Renal cortex interstitium (tissue), 11 donors: ENCODE measurements around the gene CDC42BPA. TPM values are rescaled to one million over a fixed set of nuclear protein-coding genes. Genes with fewer than 3 reads are reported as not detected.
A peak's percentile ranks its signal among the peaks of the same experiment; 100 is the strongest.

Source experiments
- DNase-seq, 11 donors: peaks; one replicate each; pipeline ENCODE4 v3.0.0-alpha.2; 2013; ENCODE audit warnings: low read depth in 9 of 11, low spot score in 4 of 11; ENCODE audit errors: extremely low read depth in 1 of 11
- polyA plus RNA-seq, 3 donors: library from polyadenylated mRNA; unstranded; fragments of 120-200 nt; gene quantifications; one replicate each; pipeline ENCODE4 v1.2.1, GENCODE V29; 2013; ENCODE audit not compliant: insufficient read length in 3 of 3

CDC42BPA gene
- polyA plus RNA-seq, 3 donors: 38.6 to 41.9 (median 40.5) TPM

GRCh38 chr1:226980565-226981385 lies 337.5 kb downstream of the CDC42BPA start:
- no peak for DNase-seq

DNA sequence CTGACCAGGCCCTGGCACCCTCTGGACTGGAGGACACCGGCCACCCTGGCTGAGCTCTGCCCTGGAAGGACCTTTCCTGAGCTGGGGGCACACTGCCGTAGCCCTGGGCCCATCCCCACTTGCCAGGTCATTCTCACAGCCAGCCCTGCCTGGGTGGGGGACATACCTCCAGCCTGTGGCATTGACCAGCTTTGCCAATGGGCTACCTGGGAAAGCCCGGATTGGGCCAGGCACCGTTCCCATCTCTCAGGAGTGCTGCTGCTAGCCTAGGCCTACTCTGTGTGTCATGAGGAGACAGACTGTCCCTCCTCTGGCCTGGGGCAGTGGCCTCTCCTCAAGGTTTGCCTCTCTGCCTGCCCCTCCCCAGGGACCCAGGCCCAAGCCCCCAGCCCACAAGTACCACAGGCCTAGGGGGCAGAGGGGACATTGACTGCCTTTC lies 338.2 kb downstream of the CDC42BPA start:
- DNase-seq: no peak

GRCh38 chr1:226979517-226980121 lies 338.7 kb downstream of the CDC42BPA start:
- no peak for DNase-seq

DNA sequence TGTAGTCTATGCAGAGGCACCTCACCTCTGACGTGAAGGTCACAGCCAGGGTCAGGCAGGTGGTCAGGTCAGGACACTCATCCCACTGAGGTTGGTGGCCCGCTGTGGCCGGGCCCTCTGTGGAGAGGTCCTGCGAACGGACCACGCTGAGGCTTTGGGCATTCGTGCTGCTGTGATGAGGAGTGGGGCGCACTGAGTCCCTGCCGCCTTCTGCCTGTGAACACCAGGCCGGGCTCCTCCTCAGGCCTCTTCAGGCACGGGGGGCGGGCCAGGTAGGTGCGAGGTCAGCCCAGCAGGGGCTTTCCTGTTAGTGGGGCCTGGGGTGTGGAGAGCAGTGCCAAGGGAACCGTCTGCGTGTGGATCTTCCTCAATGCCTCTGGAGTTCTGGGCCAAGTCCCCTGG lies 339.2 kb downstream of the CDC42BPA start:
- DNase-seq: no peak

DNA sequence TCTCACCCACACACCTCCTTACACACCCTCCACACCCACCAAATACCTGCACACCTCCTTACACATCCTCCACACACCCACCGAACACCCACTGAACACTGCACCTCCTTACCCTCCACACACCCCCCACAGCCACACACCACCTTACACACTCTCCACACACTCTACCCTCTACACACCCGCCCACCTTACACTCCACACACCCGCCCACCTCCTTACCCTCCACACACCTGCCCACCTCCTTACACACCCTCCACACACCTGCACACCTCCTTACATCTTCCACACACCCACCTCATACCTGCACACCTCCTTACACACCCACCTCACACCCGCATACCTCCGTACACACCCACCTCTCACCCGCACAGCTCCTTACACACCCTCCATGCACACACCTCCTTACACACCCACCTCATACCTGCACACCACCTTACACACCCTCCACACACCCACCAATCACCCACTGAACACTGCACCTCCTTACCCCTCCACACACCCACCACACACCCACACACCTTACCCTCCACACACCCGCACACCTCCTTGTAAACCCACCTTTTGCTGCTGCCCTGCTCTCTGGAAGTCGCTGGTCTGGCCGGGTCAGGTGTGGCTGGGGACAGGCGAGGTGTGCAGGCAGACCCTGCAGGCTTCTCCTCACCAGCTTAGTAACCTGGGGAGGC lies 339.7 kb downstream of the CDC42BPA start:
- no peak for DNase-seq

GRCh38 chr1:226977643-226978431 lies 340.5 kb downstream of the CDC42BPA start:
- no peak for DNase-seq

- no peak for DNase-seq
Measured at GRCh38 chr1:226976978-226977642, 341.2 kb downstream of the CDC42BPA start.

- DNase-seq: no peak
Measured at GRCh38 chr1:226976276-226976977, 341.9 kb downstream of the CDC42BPA start.

- no peak for DNase-seq
Measured at GRCh38 chr1:226975259-226976250, 342.7 kb downstream of the CDC42BPA start.

DNA sequence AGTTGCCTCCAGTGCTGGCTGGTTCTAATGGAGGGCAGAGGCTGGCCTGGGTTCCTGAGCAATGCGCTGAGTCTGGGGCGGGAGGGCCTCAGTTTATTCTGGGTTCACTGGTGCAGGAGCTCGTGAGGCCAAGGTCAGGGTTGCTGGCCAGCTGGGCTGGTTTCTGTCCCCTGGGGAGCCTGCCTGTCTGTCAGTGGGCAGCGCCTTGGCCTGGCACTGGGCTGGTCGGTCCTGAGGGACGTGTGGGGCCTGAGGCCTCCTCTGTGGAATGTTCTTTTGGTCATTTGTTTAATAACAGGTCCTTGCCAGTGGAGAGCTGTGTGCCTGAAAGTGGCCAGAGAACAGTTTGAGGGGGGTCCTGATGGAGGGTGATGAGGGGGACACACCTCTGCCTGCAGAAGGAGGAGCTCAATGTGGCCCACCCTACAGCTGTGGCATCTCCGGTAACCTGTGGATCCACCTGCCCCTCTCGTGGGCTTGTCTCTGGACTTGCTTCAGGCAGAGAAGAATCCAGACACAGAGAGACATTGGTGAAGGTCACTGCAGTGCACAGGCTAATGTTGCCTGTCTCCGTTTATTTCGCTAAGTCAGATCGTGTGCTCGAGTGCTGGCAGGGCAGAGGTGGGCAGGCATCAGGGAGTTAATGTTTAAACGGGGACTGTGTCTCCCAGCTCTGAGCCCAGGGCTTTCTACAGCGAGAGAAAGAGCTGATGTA lies 343.6 kb downstream of the CDC42BPA start:
- DNase-seq: peak in 3 of 11 donors; percentile 33 to 56 (median 45)

DNA sequence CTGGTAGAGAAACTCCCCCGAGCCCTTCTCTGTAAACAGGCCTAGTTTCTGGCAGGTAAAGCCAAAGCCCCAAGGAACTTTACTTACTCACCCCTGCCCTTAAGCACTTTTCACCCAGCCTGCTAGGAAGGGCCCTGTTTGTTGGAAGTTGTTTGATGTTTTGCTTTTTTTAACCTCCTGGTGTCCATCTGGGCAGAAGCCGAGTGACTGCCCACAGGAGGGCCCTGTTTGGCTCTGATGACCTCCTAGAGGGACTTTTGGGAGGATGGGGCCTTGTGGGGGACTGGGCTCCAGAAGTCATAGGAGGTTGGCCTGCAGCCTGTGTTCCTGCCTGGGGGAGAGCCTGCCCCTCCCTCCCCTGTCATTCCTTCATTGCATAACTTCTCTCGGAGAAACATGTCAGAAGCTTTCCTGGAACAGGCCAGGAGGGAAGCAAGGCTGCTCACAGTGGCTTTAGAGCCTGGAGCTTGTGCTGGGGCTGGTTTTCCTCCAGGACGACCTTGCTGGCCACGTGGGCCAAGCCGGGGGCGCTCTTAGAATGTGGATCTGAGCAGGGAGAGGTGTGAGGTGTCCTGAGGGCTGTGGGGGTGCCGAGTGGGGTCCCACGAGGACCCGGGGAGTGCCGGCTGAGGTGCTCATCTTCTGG lies 344.3 kb downstream of the CDC42BPA start:
- DNase-seq: no peak

DNA sequence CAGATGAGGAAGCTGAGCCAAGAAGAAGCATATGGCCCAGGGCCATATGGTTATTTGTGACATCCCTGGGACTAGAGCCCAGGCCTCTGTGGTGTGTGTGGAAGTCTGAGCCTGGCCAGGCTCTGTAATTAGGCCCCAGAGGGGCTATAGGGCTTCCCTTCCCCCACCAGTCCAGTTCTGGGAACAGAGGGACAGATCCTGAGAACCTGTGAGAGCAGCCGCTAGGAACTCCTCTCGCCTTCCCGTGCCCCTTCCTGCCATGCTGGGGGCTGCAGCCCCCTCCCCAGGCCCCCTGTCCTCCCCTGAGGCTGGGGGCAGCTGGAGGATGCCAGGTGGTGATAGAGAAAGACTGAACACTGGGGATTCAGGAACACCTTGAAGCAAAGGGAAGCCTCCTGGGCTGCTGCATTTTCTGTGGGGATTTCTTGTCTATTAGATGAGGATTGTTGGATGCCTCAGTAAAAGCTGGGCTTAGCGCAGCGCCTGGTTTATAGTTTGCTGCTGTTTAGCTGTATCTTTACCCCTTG lies 344.9 kb downstream of the CDC42BPA start:
- no peak for DNase-seq

- DNase-seq: no peak
Measured at GRCh38 chr1:226972931-226973330, 345.4 kb downstream of the CDC42BPA start.

GRCh38 chr1:226971765-226972164 lies 346.5 kb downstream of the CDC42BPA start:
- DNase-seq: no peak

GRCh38 chr1:226967665-226968064 lies 350.6 kb downstream of the CDC42BPA start:
- no peak for DNase-seq

DNA sequence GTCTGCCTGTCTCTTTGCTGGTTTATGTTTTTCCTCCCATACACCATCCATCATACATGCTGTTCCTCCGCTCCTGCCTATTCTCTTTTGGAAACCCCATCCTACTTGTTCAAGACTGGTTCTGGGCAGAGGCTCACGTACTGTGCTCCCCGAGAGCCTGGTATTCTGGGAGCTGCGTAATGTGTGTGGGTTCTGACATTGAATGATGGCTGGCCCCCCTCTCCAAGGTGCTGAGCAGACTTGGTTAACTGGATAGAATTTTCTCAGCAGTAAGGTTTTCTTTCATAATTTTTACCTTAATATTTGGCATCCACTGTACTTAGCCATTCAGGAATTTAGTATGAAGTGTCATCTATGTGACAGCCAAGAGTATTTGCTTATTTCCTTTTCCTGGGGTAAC lies 351.6 kb downstream of the CDC42BPA start:
- DNase-seq: no peak
